ENCODE measurements around the gene PCYT1A. TPM values are rescaled to one million over a fixed set of nuclear protein-coding genes. Genes with fewer than 3 reads are reported as not detected.

PCYT1A gene
- total and polyA plus RNA-seq, 2 donors (not counting 1 experiment from before 2014, with no cell fraction given): 56.6 to 61.2 TPM

DNA sequence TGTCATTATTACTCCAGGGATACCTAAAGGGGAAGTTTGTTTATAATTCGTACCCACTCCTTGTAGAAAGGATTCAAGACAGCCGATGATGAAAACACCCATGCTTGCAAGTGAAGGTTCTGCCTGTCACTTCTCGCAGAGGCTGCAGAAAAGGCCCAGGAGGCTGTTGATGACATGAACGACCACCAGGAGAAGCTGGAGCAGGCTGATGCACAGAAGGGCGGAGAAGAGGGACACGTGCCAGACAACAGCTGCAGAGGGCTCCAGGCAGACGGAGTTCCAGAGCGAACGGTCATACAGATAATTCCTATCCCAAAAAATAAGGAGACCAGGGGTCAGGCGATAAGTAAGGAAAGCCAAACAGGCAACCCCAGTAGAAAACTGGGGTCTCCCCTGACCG is 36.2 kb upstream of the PCYT1A start:
- H3K9me3 ChIP-seq (ENCODE audit: control extremely low read depth in 1 of 3, control insufficient read depth in 2 of 3, insufficient read depth in 1 of 3, low read length in 2 of 3): no peaks in the 10 kb centered on the region
- H3K27ac Mint-ChIP-seq: no peak overlapping the region
- WGBS (ENCODE audit: insufficient coverage): 95% methylated on average over 8 of the region's 11 CpGs
- no peaks in the 10 kb centered on the region for H4K20me1 ChIP-seq (ENCODE audit: control insufficient read depth, insufficient read depth, low read length, poor library complexity, severe bottlenecking)
- DNase-seq (no peak), ATAC-seq (ENCODE audit: low read depth) (no peak)
- H3K4me1 ChIP-seq (ENCODE audit: control insufficient read depth in 2 of 2, insufficient read depth in 2 of 2, low read length in 2 of 2): peaks cover 0 to 8% of the 10 kb centered on the region in 2 donors
- H3K4me2 ChIP-seq (replicated peaks; ENCODE audit: low read depth, low read length, poor library complexity, severe bottlenecking): no peak overlapping the region
- no peaks in the 10 kb centered on the region for H3K27me3 ChIP-seq (replicated peaks in 1 of 4; ENCODE audit: control extremely low read depth in 1 of 4, control insufficient read depth in 3 of 4, insufficient read depth in 4 of 4, low read length in 3 of 4)
- H3K9ac ChIP-seq (ENCODE audit: low read length): no peak overlapping the region
- peaks cover 3% of the 10 kb centered on the region for H3K79me2 ChIP-seq (ENCODE audit: control insufficient read depth, insufficient read depth, low read length)
- no peak overlapping the region for H3K4me3 ChIP-seq (ENCODE audit: control extremely low read depth in 1 of 5, extremely low read depth in 1 of 5, insufficient read depth in 1 of 5, low read depth in 2 of 5, low read length in 4 of 5)
- H3K4me3 Mint-ChIP-seq: no peak overlapping the region
- no peaks in the 10 kb centered on the region for H3K27me3 Mint-ChIP-seq
- H3K27ac ChIP-seq (ENCODE audit: low read length in 2 of 2): no peak overlapping the region
- ChIA-PET POLR2A (interaction anchor here (0.6 kb wide), 1 partner anchor 101 kb away, joined by 9 read pairs; no protein-coding TSS in a partner anchor), CTCF (no interaction called here)
- no peaks in the 10 kb centered on the region for H3K9me3 Mint-ChIP-seq (ENCODE audit: insufficient read depth)
- no peak overlapping the region for H2AFZ ChIP-seq (ENCODE audit: insufficient read depth, low read depth, low read length, poor library complexity, severe bottlenecking)
- no peaks in the 10 kb centered on the region for H3K36me3 ChIP-seq (replicated peaks in 1 of 2; ENCODE audit: control extremely low read depth in 1 of 2, control insufficient read depth in 1 of 2, extremely low read depth in 1 of 2, insufficient read depth in 2 of 2, low read length in 1 of 2)
- intact Hi-C loops (cut with micrococcal nuclease): no loop called here
- TF ChIP-seq EZH2 (IDR thresholded peaks at IDR 0.05; ENCODE audit: borderline replicate concordance, insufficient read depth, low read depth, low read length, poor library complexity, severe bottlenecking): no peak
- TF ChIP-seq, protein P1, sequence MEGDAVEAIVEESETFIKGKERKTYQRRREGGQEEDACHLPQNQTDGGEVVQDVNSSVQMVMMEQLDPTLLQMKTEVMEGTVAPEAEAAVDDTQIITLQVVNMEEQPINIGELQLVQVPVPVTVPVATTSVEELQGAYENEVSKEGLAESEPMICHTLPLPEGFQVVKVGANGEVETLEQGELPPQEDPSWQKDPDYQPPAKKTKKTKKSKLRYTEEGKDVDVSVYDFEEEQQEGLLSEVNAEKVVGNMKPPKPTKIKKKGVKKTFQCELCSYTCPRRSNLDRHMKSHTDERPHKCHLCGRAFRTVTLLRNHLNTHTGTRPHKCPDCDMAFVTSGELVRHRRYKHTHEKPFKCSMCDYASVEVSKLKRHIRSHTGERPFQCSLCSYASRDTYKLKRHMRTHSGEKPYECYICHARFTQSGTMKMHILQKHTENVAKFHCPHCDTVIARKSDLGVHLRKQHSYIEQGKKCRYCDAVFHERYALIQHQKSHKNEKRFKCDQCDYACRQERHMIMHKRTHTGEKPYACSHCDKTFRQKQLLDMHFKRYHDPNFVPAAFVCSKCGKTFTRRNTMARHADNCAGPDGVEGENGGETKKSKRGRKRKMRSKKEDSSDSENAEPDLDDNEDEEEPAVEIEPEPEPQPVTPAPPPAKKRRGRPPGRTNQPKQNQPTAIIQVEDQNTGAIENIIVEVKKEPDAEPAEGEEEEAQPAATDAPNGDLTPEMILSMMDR (IDR thresholded peaks at IDR 0.05): no peak
- peaks cover 4% of the 10 kb centered on the region for H3K4me1 Mint-ChIP-seq

DNA sequence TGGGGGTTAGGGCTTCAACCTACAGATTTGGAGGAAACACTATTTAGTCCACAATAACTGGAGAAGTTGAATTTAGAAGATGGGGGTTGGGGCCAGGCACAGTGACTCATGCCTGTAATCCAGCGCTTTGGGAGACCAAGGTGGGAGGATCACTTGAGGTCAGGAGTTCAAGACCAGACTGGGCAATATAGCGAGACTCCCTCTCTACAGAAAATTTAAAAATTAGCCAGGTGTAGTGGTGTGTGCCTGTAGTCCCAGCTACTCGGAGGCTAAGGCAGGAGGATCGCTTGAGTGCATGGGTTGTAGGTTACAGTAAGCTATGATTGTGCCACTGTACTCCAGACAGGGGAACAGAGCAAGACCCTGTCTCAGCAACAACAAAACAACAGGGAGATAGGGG is 35.5 kb upstream of the PCYT1A start:
- H3K27ac ChIP-seq (ENCODE audit: low read length in 2 of 2): no peak overlapping the region
- Mint-ChIP-seq H3K27me3 (no peaks in the 10 kb centered on the region), H3K4me1 (peaks cover 4% of the 10 kb centered on the region), H3K4me3 (no peak overlapping the region), H3K9me3 (ENCODE audit: insufficient read depth) (no peaks in the 10 kb centered on the region), H3K27ac (no peak overlapping the region)
- ChIA-PET CTCF (no interaction called here), POLR2A (interaction anchor here (0.6 kb wide), 1 partner anchor 102 kb away, joined by 9 read pairs; no protein-coding TSS in a partner anchor)
- H3K9ac ChIP-seq (ENCODE audit: low read length): no peak overlapping the region
- H3K9me3 ChIP-seq (ENCODE audit: control extremely low read depth in 1 of 3, control insufficient read depth in 2 of 3, insufficient read depth in 1 of 3, low read length in 2 of 3): no peaks in the 10 kb centered on the region
- H4K20me1 ChIP-seq (ENCODE audit: control insufficient read depth, insufficient read depth, low read length, poor library complexity, severe bottlenecking): no peaks in the 10 kb centered on the region
- no peaks in the 10 kb centered on the region for H3K36me3 ChIP-seq (replicated peaks in 1 of 2; ENCODE audit: control extremely low read depth in 1 of 2, control insufficient read depth in 1 of 2, extremely low read depth in 1 of 2, insufficient read depth in 2 of 2, low read length in 1 of 2)
- ATAC-seq (ENCODE audit: low read depth) (no peak), DNase-seq (no peak)
- no peak overlapping the region for H3K4me3 ChIP-seq (ENCODE audit: control extremely low read depth in 1 of 5, extremely low read depth in 1 of 5, insufficient read depth in 1 of 5, low read depth in 2 of 5, low read length in 4 of 5)
- peaks cover 0 to 10% of the 10 kb centered on the region in 2 donors for H3K4me1 ChIP-seq (ENCODE audit: control insufficient read depth in 2 of 2, insufficient read depth in 2 of 2, low read length in 2 of 2)
- TF ChIP-seq EZH2 (IDR thresholded peaks at IDR 0.05; ENCODE audit: borderline replicate concordance, insufficient read depth, low read depth, low read length, poor library complexity, severe bottlenecking): no peak
- TF ChIP-seq, protein P1 (IDR thresholded peaks at IDR 0.05): no peak
- no peaks in the 10 kb centered on the region for H3K27me3 ChIP-seq (replicated peaks in 1 of 4; ENCODE audit: control extremely low read depth in 1 of 4, control insufficient read depth in 3 of 4, insufficient read depth in 4 of 4, low read length in 3 of 4)
- H3K4me2 ChIP-seq (replicated peaks; ENCODE audit: low read depth, low read length, poor library complexity, severe bottlenecking): no peak overlapping the region
- no CpG with 5 or more reads among the region's 4 CpGs for whole genome bisulfite sequencing (ENCODE audit: insufficient coverage)
- no peak overlapping the region for H2AFZ ChIP-seq (ENCODE audit: insufficient read depth, low read depth, low read length, poor library complexity, severe bottlenecking)
- H3K79me2 ChIP-seq (ENCODE audit: control insufficient read depth, insufficient read depth, low read length): peaks cover 3% of the 10 kb centered on the region
- intact Hi-C loops (cut with micrococcal nuclease): no loop called here

All from B cell (primary cell).